Renal cortical epithelial cell (primary cell): ENCODE data around the gene MPV17L2. TPM values are rescaled to one million over a fixed set of nuclear protein-coding genes. Genes with fewer than 3 reads are reported as not detected.

ENCODE experiments used
- DNase-seq: peaks from one replicate; pipeline ENCODE4 v3.0.0-alpha.2; 2011; ENCODE audit warnings: low read depth
- total RNA-seq: library from RNA; depleted of rRNA; stranded (reverse); fragments of >200 nt; gene quantifications from 2 replicates; pipeline ENCODE4 v1.2.3, GENCODE V29; 2014

The MPV17L2 gene
- total RNA-seq, 1 donor from 2014 or later = 12.3 TPM

DNA sequence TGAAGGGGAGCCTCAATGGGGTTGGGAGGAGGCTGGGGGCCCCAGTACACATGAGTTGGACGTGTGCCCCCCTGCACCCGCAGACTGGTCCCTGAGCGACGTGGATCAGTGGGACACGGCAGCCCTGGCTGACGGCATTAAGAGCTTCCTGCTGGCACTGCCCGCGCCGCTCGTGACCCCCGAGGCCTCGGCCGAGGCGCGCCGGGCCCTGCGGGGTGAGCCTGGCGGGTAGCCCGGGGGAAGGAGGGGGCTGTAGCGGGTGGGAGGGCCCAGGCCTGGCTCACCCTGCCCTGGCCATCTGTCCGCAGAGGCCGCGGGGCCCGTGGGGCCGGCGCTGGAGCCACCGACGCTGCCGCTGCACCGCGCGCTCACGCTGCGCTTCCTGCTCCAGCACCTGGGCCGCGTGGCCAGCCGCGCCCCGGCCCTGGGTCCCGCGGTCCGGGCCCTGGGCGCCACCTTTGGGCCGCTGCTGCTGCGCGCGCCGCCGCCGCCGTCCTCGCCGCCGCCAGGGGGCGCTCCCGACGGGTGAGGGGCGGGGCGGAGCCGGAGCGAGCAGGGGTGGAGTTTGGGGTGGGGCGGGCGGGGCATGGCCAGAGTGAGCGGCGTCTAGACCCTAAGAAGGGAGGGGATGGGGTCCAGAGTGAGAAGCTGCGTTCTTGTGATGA lies 31.9 kb upstream of the MPV17L2 start:
- no peak for DNase-seq

- no peak for DNase-seq
Observed at GRCh38 chr19:18161636-18162002, 31.4 kb upstream of the MPV17L2 start.

- no peak for DNase-seq
Observed at GRCh38 chr19:18164072-18164471, 28.9 kb upstream of the MPV17L2 start.

GRCh38 chr19:18165794-18166544 lies 27.0 kb upstream of the MPV17L2 start:
- DNase-seq = no peak

DNA sequence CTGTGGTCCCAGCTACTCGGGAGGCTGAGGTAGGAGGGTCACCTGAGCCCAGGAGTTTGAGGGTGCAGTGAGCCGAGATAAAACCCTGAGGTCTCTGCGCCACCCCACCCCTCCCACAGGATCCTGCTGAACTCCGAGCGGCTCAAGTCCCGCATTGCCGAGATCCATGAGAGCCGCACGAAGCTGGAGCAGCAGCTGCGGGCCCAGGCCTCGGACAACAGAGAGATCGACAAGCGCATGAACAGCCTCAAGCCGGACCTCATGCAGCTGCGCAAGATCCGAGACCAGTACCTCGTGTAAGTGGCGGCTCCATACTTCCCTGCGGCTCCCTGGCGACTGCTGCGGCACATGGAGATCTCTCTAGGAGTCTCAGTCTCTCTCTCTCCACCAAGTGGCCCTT lies 26.0 kb upstream of the MPV17L2 start:
- no peak for DNase-seq

GRCh38 chr19:18167975-18168645 lies 24.9 kb upstream of the MPV17L2 start:
- no peak for DNase-seq

- no peak for DNase-seq
Observed at GRCh38 chr19:18168673-18169381, 24.2 kb upstream of the MPV17L2 start.

DNA sequence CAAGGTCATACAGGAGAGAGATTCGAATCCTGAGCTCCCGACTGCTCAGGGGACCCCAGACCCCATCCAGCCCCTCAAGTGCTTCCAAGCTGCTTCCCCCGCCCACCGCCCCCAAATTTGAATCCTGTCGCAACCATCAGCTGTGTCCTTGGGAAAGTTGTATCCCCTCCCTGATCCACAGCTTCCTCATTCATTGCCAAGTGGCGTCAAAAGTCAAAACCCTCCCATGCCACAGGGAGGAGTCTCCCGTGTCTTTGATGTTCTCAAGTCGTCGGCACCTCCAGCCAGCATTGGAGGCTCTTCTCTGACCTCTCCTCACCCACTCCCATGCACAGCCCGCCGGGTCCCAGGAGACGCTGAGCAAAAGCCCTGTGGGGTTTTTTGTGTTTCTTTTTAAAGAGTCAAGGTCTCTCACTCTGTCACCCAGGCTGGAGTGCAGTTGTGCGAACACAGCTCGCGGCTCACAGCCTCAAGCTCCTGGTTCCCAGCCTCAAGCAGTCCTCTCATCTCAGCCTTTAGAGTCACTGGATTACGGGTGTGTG lies 22.2 kb upstream of the MPV17L2 start:
- no peak for DNase-seq

GRCh38 chr19:18171605-18172327 lies 21.3 kb upstream of the MPV17L2 start:
- DNase-seq = no peak

- no peak for DNase-seq
Observed at GRCh38 chr19:18172331-18173053, 20.5 kb upstream of the MPV17L2 start.

GRCh38 chr19:18173054-18173571 lies 19.9 kb upstream of the MPV17L2 start:
- DNase-seq = no peak

DNA sequence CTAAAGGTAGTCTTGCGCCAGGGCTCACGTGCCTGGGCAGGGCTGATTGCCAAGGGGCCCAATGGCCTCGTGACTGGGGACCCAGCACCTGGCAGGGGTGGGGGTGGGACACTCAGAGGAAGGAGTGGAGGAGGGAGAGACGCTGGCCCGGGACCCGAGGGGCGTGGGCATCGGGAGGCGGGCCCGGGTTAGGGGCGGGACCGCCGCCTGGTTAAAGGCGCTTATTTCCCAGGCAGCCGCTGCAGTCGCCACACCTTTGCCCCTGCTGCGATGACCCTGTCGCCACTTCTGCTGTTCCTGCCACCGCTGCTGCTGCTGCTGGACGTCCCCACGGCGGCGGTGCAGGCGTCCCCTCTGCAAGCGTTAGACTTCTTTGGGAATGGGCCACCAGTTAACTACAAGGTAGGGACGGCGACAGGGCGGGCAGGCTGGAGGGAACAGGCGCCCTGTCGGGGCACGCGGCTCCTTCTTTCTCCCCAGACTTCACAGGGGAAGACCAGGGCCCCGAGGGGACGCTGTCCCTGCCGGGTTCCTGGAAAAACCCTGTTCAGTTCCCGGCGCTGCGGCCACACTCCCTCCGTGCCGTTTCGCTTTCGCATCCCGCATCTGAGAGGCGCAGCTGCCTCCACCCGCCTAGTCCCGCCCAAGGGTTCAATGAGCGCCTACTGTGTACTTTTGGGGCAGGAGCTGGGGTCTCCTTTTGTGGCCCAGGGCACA lies 19.3 kb upstream of the MPV17L2 start, which contains the start of gene IFI30:
Gene IFI30 (plus strand): TSS at position 242 of the 717 bp plus-strand sequence. CDS start 29 bp downstream, at position 271.
- DNase-seq = peak; percentile 33

- DNase-seq = no peak
Observed at GRCh38 chr19:18174983-18175382, 18.0 kb upstream of the MPV17L2 start.

GRCh38 chr19:18176367-18177310 lies 16.4 kb upstream of the MPV17L2 start:
- DNase-seq = no peak

DNA sequence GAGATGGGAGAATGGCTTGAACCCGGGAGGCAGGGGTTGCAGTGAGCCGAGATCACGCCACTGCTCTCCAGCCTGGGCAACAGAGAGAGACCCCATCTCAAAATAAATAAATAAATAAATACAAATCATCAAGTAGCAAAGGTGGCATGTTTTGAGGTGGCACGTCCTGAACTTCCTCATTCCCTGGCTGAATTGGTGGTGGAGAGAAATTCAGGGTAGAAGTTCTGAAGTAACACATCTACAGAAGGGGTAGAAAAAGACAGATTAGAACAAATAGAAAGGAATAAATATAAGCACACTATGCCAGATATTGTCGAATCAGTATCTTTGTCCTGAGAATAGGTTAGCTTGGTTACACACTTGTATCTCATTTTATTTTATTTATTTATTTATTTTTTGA lies 13.1 kb upstream of the MPV17L2 start:
- no peak for DNase-seq

DNA sequence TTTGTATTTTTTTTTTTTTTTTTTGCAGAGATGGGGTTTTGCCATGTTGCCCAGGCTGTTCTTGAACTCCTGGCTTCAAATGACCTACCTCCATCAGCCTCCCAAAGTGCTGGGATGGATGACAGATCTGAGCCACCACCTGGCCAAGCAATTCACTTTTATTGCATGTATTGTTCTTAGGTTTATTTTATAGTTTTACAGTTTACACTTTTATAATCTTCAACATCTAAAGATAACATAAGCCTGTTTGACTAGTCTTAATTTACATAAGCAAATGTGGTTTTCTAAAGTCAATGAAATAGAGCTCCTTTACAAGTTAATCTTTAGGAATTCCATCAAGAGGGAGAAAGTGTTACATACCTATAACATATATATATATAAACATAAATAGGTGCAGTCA lies 9.5 kb upstream of the MPV17L2 start:
- no peak for DNase-seq

- DNase-seq = no peak
Observed at GRCh38 chr19:18185538-18185937, 7.5 kb upstream of the MPV17L2 start.

- no peak for DNase-seq
Observed at GRCh38 chr19:18190278-18190677, 2.7 kb upstream of the MPV17L2 start.
